Esophagus muscularis mucosa (tissue), 3 donors: ENCODE data around the gene LHX4.

Source experiments
- POLR2AphosphoS5 ChIP-seq, 2 donors: sonication (generic); formaldehyde crosslinking; IDR thresholded peaks; one replicate each; pipeline ENCODE4 v1.6.1; 2017; ENCODE audit warnings: antibody characterized with exemption in 2 of 2
- TF ChIP-seq, protein P1 (sequence below), 3 experiments: fragments of 200-600 bp in 2 of 3; fragments of 450-650 bp in 1 of 3; sonication (generic) in 2 of 3; IDR thresholded peaks; one replicate each; pipeline ENCODE4 v1.5.1; 2017 to 2019; ENCODE audit warnings: antibody characterized with exemption in 3 of 3, mild to moderate bottlenecking in 2 of 3, moderate library complexity in 1 of 3

- no peak for TF ChIP-seq POLR2AphosphoS5 (IDR thresholded peaks at IDR 0.05)
- TF ChIP-seq, protein P1, sequence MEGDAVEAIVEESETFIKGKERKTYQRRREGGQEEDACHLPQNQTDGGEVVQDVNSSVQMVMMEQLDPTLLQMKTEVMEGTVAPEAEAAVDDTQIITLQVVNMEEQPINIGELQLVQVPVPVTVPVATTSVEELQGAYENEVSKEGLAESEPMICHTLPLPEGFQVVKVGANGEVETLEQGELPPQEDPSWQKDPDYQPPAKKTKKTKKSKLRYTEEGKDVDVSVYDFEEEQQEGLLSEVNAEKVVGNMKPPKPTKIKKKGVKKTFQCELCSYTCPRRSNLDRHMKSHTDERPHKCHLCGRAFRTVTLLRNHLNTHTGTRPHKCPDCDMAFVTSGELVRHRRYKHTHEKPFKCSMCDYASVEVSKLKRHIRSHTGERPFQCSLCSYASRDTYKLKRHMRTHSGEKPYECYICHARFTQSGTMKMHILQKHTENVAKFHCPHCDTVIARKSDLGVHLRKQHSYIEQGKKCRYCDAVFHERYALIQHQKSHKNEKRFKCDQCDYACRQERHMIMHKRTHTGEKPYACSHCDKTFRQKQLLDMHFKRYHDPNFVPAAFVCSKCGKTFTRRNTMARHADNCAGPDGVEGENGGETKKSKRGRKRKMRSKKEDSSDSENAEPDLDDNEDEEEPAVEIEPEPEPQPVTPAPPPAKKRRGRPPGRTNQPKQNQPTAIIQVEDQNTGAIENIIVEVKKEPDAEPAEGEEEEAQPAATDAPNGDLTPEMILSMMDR (IDR thresholded peaks at IDR 0.05): no peak
These were observed 23.5 kb upstream of the LHX4 start for GRCh38 chr1:180206581-180206980.
